K562 (cell line): ENCODE measurements around the gene LRRC47. TPM values are rescaled to one million over a fixed set of nuclear protein-coding genes. Genes with fewer than 3 reads are reported as not detected.

Experiments used
- ATAC-seq: fragments of 200-7000 bp; cut with Tn5 transposase; 3 replicates; pipeline ENCODE4 v1.9.1; 2020; ENCODE audit warnings: moderate library complexity
- BruUV-seq: library from RNA; stranded (reverse); fragments of 400-500 nt; replicated peaks from 2 replicates; lab custom pipeline; 2021; lab: Mats Ljungman, UMichigan
- CTCF ChIA-PET: fragments of 300-600 bp; formaldehyde crosslinking; extraction: SDS; loops from one replicate; lab custom pipeline; 2021; ENCODE audit warnings: low intra/inter-chr PET ratio; lab: Yijun Ruan, JAX
- POLR2A ChIA-PET: fragments of 300-600, 350-650 bp; sonication (Branson Sonifier 250); formaldehyde crosslinking; extraction: SDS; loops from one replicate; lab custom pipeline; 2021; ENCODE audit warnings: antibody characterized with exemption, inconsistent platforms; lab: Yijun Ruan, JAX
- DNase-seq, 4 experiments: peaks; one replicate each; pipeline versions ENCODE4 v3.0.0 to v3.0.0-alpha.2; 2011 to 2018; ENCODE audit warnings: low spot score in 3 of 4, mixed read lengths in 3 of 4; ENCODE audit errors: extremely low read depth in 1 of 4
- FAIRE-seq: peaks from 2 replicates; lab custom pipeline; 2011; peaks lifted over from hg19 to GRCh38; lab: Jason Lieb, UNC
- H2AFZ ChIP-seq: 2 replicates; pipeline ENCODE4 v1.6.0; 2011; ENCODE audit warnings: low read depth, low read length, control low read depth, inconsistent platforms
- H3K27ac ChIP-seq: fragments of 200-600 bp; 3 replicates; pipeline ENCODE4 v1.8.0; 2011; ENCODE audit warnings: low read depth, mild to moderate bottlenecking, control low read depth, inconsistent platforms, low read length, moderate library complexity, mixed read lengths; ENCODE audit errors: extremely low read depth
- H3K27me3 ChIP-seq, 2 experiments: fragments of 300-600 bp in 1 of 2; 2 replicates in 1 of 2; 3 replicates in 1 of 2; pipeline versions ENCODE4 v1.6.0 to v1.8.0; 2011; ENCODE audit warnings: inconsistent platforms in 2 of 2, low read length in 2 of 2, mild to moderate bottlenecking in 1 of 2, mixed read lengths in 1 of 2, moderate library complexity in 1 of 2; ENCODE audit not compliant: control insufficient read depth in 2 of 2, insufficient read depth in 2 of 2
- H3K36me3 ChIP-seq: fragments of 300-600 bp; 3 replicates; pipeline ENCODE4 v1.8.0; 2011; ENCODE audit warnings: mild to moderate bottlenecking, low read length, inconsistent platforms; ENCODE audit not compliant: control insufficient read depth, insufficient read depth
- H3K4me1 ChIP-seq, 2 experiments: fragments of 200-600 bp in 1 of 2; replicated peaks in 1 of 2; 2 replicates in 1 of 2; 3 replicates in 1 of 2; pipeline versions ENCODE4 v1.5.1 to v1.8.0; 2011; ENCODE audit warnings: inconsistent platforms in 2 of 2, low read length in 2 of 2, mild to moderate bottlenecking in 1 of 2, mixed read lengths in 1 of 2, moderate library complexity in 1 of 2; ENCODE audit not compliant: control insufficient read depth in 2 of 2, insufficient read depth in 2 of 2
- H3K4me2 ChIP-seq: 2 replicates; pipeline ENCODE4 v1.6.1; 2011; ENCODE audit warnings: low read length, control low read depth, inconsistent platforms, mixed read lengths; ENCODE audit not compliant: insufficient read depth
- H3K4me3 ChIP-seq: fragments of 200-600 bp; sonication (generic), shearing (Covaris generic); 2 replicates; pipeline ENCODE4 v1.5.1; 2016; ENCODE audit warnings: control low read depth, inconsistent platforms
- H3K79me2 ChIP-seq: fragments of 200-600 bp; 3 replicates; pipeline ENCODE4 v1.8.0; 2011; ENCODE audit warnings: low read length, inconsistent platforms; ENCODE audit not compliant: control insufficient read depth, insufficient read depth
- H3K9ac ChIP-seq, 2 experiments: 2 replicates each; pipeline versions ENCODE4 v1.6.0 to v1.6.1; 2011; ENCODE audit warnings: low read depth in 2 of 2, low read length in 2 of 2, control low read depth in 1 of 2, inconsistent platforms in 1 of 2, mild to moderate bottlenecking in 1 of 2, mixed read lengths in 1 of 2; ENCODE audit not compliant: insufficient read depth in 1 of 2
- H3K9me1 ChIP-seq: one replicate; pipeline ENCODE4 v1.6.0; 2011; ENCODE audit warnings: inconsistent platforms, mild to moderate bottlenecking, low read length, moderate library complexity; ENCODE audit not compliant: control insufficient read depth, insufficient read depth
- H3K9me3 ChIP-seq: replicated peaks from 2 replicates; pipeline ENCODE4 v1.5.1; 2011; ENCODE audit warnings: low read depth, low read length, inconsistent platforms; ENCODE audit not compliant: control insufficient read depth, insufficient read depth
- H4K20me1 ChIP-seq: replicated peaks from 2 replicates; pipeline ENCODE4 v1.6.1; 2011; ENCODE audit warnings: low read length, inconsistent platforms, mixed read lengths; ENCODE audit not compliant: control insufficient read depth, insufficient read depth
- CHD4 ChIP-seq: fragments of 200-600 bp; sonication (generic); IDR thresholded peaks from 3 replicates; pipeline ENCODE4 v1.6.1; 2012; ENCODE audit warnings: low read depth, mild to moderate bottlenecking, mixed read lengths, low read length, inconsistent platforms; ENCODE audit not compliant: insufficient read depth, insufficient replicate concordance, poor library complexity, severe bottlenecking
- GABPB1 ChIP-seq: sonication (generic); formaldehyde crosslinking; IDR thresholded peaks from 2 replicates; pipeline ENCODE4 v1.8.0; 2022; ENCODE audit warnings: mild to moderate bottlenecking, missing genetic modification reagents
- MBD2 ChIP-seq: sonication (generic); IDR thresholded peaks from 2 replicates; pipeline ENCODE4 v1.6.1; 2016; ENCODE audit warnings: low read depth, borderline replicate concordance
- RCOR1 ChIP-seq, 2 experiments: IDR thresholded peaks; 2 replicates each; pipeline ENCODE4 v1.6.1; 2012; ENCODE audit warnings: low read depth in 2 of 2, low read length in 2 of 2, borderline replicate concordance in 1 of 2, improper control_type of control experiment in 1 of 2
- SRF ChIP-seq, 2 experiments: fragments of 250-450, 450-650 bp in 1 of 2; sonication (Bioruptor Pico) in 1 of 2; sonication (generic) in 1 of 2; formaldehyde crosslinking; IDR thresholded peaks; 2 replicates each; pipeline versions ENCODE4 v1.5.0 to v1.5.1; 2020 to 2022; ENCODE audit warnings: mild to moderate bottlenecking in 1 of 2, missing genetic modification reagents in 1 of 2
- TAF7 ChIP-seq: fragments of 450-650 bp; IDR thresholded peaks from 2 replicates; pipeline ENCODE4 v1.6.1; 2016; ENCODE audit warnings: missing genetic modification characterization, missing compliant biosample characterization
- ZNF408 ChIP-seq: fragments of 250-450 bp; sonication (Bioruptor Pico); IDR thresholded peaks from 2 replicates; pipeline ENCODE4 v1.4.0; 2020; ENCODE audit warnings: low read depth, mild to moderate bottlenecking, moderate library complexity
- ZNF584 ChIP-seq: fragments of 200-800 bp; sonication (Bioruptor generic); IDR thresholded peaks from 2 replicates; pipeline ENCODE4 v1.6.1; 2016; ENCODE audit warnings: low read depth, mild to moderate bottlenecking, missing genetic modification characterization, missing compliant biosample characterization
- ZNF668 ChIP-seq: fragments of 250-450 bp; sonication (Bioruptor Pico); IDR thresholded peaks from 2 replicates; pipeline ENCODE4 v1.8.0; 2022; ENCODE audit warnings: mild to moderate bottlenecking, inconsistent platforms
- ZNF764 ChIP-seq: fragments of 250-450 bp; sonication (Bioruptor Pico); IDR thresholded peaks from 2 replicates; pipeline ENCODE4 v1.4.0; 2020; ENCODE audit warnings: low read depth, mild to moderate bottlenecking, moderate library complexity
- ZNF79 ChIP-seq: fragments of 250-450 bp; sonication (Bioruptor Pico); IDR thresholded peaks from 2 replicates; pipeline ENCODE4 v1.4.0; 2020; ENCODE audit warnings: low read depth, mild to moderate bottlenecking, moderate library complexity
- WGBS: fragments of 100-300 bp; shearing (Covaris generic); methylation state at CpG from one replicate; pipeline ENCODE4 v1.1.6; 2016; ENCODE audit warnings: low coverage, mixed read lengths; ENCODE audit not compliant: insufficient coverage; ENCODE audit errors: missing lambda C conversion rate; 5-methylcytosine and 5-hydroxymethylcytosine counted together
- in situ Hi-C: fragments of 300-500 bp; cut with MboI; formaldehyde crosslinking; loops from 4 replicates; pipeline ENCODE4 v1.15.0; 2018; ENCODE audit warnings: inconsistent platforms, mixed read lengths
- intact Hi-C: fragments of 100-400 bp; cut with micrococcal nuclease; formaldehyde crosslinking; loops from 2 replicates; pipeline ENCODE4 v1.14.2; 2022
- polyA plus RNA-seq, 8 experiments: library from polyadenylated mRNA; depleted of rRNA in 4 of 8; stranded (reverse) in 5 of 8; unstranded in 3 of 8; fragments of >200 nt; fragmentation: Nextera tagmentation in 2 of 8; fragmentation: Illumina TruSeq in 1 of 8; extraction: Ambion mirVana in 2 of 8; extraction: Trizol in 1 of 8; gene quantifications; 2 replicates each; pipeline versions ENCODE4 v1.2.1 to v1.2.3, GENCODE V29; 2011 to 2014; ENCODE audit warnings: inconsistent platforms in 1 of 8, missing spikeins in 1 of 8
- total RNA-seq, 7 experiments: library from RNA; depleted of rRNA in 6 of 7; stranded (reverse); fragments of >200 nt in 6 of 7; fragmentation: Illumina TruSeq in 2 of 7; extraction: Trizol in 2 of 7; gene quantifications; 2 replicates each; pipeline versions ENCODE4 v1.2.1 to v1.2.3, GENCODE V29; 2011 to 2021; ENCODE audit warnings: low replicate concordance in 1 of 7
- TF ChIP-seq, protein P1 (sequence below), 2 experiments: fragments of 450-650 bp in 1 of 2; sonication (generic) in 1 of 2; formaldehyde crosslinking in 1 of 2; IDR thresholded peaks; 2 replicates each; pipeline versions ENCODE4 v1.7.1 to v1.9.0; 2016 to 2022; ENCODE audit warnings: inconsistent platforms in 1 of 2, mild to moderate bottlenecking in 1 of 2, missing genetic modification reagents in 1 of 2

The LRRC47 gene
- total and polyA plus RNA-seq, 9 of the 15 experiments (the other 6 are each of a cell fraction or from before 2014, with no cell fraction given): 4.6 to 68.0 (median 35.9) TPM

DNA sequence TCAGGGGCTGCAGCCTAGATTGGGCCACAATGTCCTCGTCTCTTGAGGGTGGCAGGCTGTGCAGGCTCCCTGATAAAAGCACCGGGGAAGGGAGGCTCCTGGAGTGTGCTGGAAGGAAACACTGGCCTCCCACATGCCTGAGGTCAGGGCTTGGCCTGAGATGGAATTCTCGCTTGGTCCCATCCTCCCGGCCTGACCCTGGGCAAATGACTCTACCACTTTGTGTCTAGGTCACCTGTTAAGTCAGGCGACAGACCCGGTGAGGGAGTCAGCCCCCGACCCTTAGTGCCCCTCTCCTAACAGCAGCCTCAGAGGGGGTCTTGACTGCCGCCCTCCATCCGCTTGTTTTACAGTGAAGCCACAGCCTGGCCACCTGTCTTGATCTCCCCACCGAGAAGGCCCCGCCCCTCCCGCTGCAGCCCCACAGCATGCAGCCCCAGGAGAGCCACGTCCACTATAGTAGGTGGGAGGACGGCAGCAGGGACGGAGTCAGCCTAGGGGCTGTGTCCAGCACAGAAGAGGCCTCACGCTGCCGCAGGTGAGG lies 21.3 kb downstream of the LRRC47 start:
- H3K9me3 ChIP-seq: no peaks in the 10 kb centered on the region
- H3K4me2 ChIP-seq: peak overlapping the region; percentile 92
- no TSS peak for BruUV-seq
- H3K4me3 ChIP-seq: peak overlapping the region; percentile 65; the same call in 1 of the 2 replicates
- H3K79me2 ChIP-seq: peaks cover 38% of the 10 kb centered on the region
- CTCF ChIA-PET: no interaction called here
- in situ Hi-C loops: no loop called here
- peak overlapping the region; percentile 66 for H3K27ac ChIP-seq
- no peaks in the 10 kb centered on the region for H3K27me3 ChIP-seq
- peak; percentile 100 for FAIRE-seq
- H3K9me1 ChIP-seq: peaks cover 5% of the 10 kb centered on the region
- intact Hi-C loops: loop anchor here (2.0 to 5.0 kb wide), 4 partner anchors 28 to 126 kb away; partner anchors contain the start of genes C1orf174, CEP104 and DFFB
- ATAC-seq: peak; percentile 51
- POLR2A ChIA-PET: interaction anchor here (0.6 to 2.3 kb wide), 12 partner anchors 10 to 128 kb away, joined by 3 to 14 read pairs (median 4); partner anchors contain the start of gene LRRC47
- H4K20me1 ChIP-seq: no peaks in the 10 kb centered on the region
- peak; percentile 66 to 98 (median 84) for DNase-seq
- peak overlapping the region; percentile 10 to 59; a peak in 2 of 4 replicates for H3K9ac ChIP-seq
- peaks cover 22% of the 10 kb centered on the region; the same call in 2 of the 3 replicates for H3K36me3 ChIP-seq
- peak overlapping the region; percentile 10; the same call in 1 of the 2 replicates for H2AFZ ChIP-seq
- WGBS: under 1% methylated on average over 16 of the region's 17 CpGs
- H3K4me1 ChIP-seq: peaks cover 26 to 93% of the 10 kb centered on the region in 2 experiments
- TF ChIP-seq ZNF668 (no peak), SRF (CRISPR knock-in tag; IDR thresholded peaks at IDR 0.05) (peak in 1 of 2 experiments; percentile 83; a peak in 1 of 4 replicates), ZNF764 (no peak), RCOR1 (IDR thresholded peaks at IDR 0.05; ENCODE audit: borderline replicate concordance in 1 of 2, low read depth in 2 of 2, low read length in 2 of 2) (peak; percentile 76 to 95; a peak in 3 of 4 replicates), MBD2 (peak; percentile 80), CHD4 (peak; percentile 17), GABPB1 (CRISPR knock-in tag) (no peak), ZNF408 (CRISPR knock-in tag) (no peak), ZNF584 (CRISPR knock-in tag) (no peak), ZNF79 (no peak), TAF7 (no peak)
- TF ChIP-seq, protein P1, sequence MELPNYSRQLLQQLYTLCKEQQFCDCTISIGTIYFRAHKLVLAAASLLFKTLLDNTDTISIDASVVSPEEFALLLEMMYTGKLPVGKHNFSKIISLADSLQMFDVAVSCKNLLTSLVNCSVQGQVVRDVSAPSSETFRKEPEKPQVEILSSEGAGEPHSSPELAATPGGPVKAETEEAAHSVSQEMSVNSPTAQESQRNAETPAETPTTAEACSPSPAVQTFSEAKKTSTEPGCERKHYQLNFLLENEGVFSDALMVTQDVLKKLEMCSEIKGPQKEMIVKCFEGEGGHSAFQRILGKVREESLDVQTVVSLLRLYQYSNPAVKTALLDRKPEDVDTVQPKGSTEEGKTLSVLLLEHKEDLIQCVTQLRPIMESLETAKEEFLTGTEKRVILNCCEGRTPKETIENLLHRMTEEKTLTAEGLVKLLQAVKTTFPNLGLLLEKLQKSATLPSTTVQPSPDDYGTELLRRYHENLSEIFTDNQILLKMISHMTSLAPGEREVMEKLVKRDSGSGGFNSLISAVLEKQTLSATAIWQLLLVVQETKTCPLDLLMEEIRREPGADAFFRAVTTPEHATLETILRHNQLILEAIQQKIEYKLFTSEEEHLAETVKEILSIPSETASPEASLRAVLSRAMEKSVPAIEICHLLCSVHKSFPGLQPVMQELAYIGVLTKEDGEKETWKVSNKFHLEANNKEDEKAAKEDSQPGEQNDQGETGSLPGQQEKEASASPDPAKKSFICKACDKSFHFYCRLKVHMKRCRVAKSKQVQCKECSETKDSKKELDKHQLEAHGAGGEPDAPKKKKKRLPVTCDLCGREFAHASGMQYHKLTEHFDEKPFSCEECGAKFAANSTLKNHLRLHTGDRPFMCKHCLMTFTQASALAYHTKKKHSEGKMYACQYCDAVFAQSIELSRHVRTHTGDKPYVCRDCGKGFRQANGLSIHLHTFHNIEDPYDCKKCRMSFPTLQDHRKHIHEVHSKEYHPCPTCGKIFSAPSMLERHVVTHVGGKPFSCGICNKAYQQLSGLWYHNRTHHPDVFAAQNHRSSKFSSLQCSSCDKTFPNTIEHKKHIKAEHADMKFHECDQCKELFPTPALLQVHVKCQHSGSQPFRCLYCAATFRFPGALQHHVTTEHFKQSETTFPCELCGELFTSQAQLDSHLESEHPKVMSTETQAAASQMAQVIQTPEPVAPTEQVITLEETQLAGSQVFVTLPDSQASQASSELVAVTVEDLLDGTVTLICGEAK (IDR thresholded peaks at IDR 0.05): no peak
- TF ChIP-seq, protein P1 (CRISPR knock-in tag; IDR thresholded peaks at IDR 0.05): no peak
